GM19397 (cell line): Measurements from ENCODE around the gene PPM1M.
A peak's percentile ranks its signal among the peaks of the same experiment; 100 is the strongest.

Source experiments
- ATAC-seq: cut with Tn5 transposase; IDR thresholded peaks from one replicate; pipeline ENCODE4 v1.9.1; 2021; ENCODE audit warnings: mild to moderate bottlenecking, moderate library complexity; ENCODE audit not compliant: unreplicated experiment

Gene PPM1M

GRCh38 chr3:52243791-52244628 lies 1.5 kb upstream of the PPM1M start:
- no peak for ATAC-seq

- no peak for ATAC-seq
These were observed 683 bp downstream of the PPM1M start for GRCh38 chr3:52246264-52246620.

GRCh38 chr3:52246728-52247408 lies 1.3 kb downstream of the PPM1M start:
- ATAC-seq: no peak

GRCh38 chr3:52247409-52248164 lies 2.0 kb downstream of the PPM1M start:
- no peak for ATAC-seq

GRCh38 chr3:52248165-52248541 lies 2.6 kb downstream of the PPM1M start:
- no peak for ATAC-seq

- ATAC-seq: no peak
These were observed 3.4 kb downstream of the PPM1M start for GRCh38 chr3:52248816-52249547.

GRCh38 chr3:52249683-52250082 lies 4.1 kb downstream of the PPM1M start:
- ATAC-seq: no peak

- ATAC-seq: no peak
These were observed 4.6 kb downstream of the PPM1M start for GRCh38 chr3:52250122-52250521.

GRCh38 chr3:52253314-52254304 lies 8.1 kb downstream of the PPM1M start:
- peak; percentile 87 for ATAC-seq

- no peak for ATAC-seq
These were observed 9.0 kb downstream of the PPM1M start for GRCh38 chr3:52254608-52255007.

GRCh38 chr3:52256159-52256558 lies 10.6 kb downstream of the PPM1M start:
- ATAC-seq: no peak

- ATAC-seq: no peak
These were observed 11.1 kb downstream of the PPM1M start for GRCh38 chr3:52256622-52257021.

GRCh38 chr3:52257911-52258310 lies 12.4 kb downstream of the PPM1M start:
- no peak for ATAC-seq

GRCh38 chr3:52259035-52259434 lies 13.5 kb downstream of the PPM1M start:
- no peak for ATAC-seq

- ATAC-seq: no peak
These were observed 13.9 kb downstream of the PPM1M start for GRCh38 chr3:52259448-52259847.

GRCh38 chr3:52262447-52262846 lies 16.9 kb downstream of the PPM1M start:
- ATAC-seq: no peak

- no peak for ATAC-seq
These were observed 19.8 kb downstream of the PPM1M start for GRCh38 chr3:52265387-52265786.

GRCh38 chr3:52268036-52268435 lies 22.5 kb downstream of the PPM1M start:
- no peak for ATAC-seq

GRCh38 chr3:52269776-52270175 lies 24.2 kb downstream of the PPM1M start:
- ATAC-seq: no peak

GRCh38 chr3:52270252-52270754 lies 24.7 kb downstream of the PPM1M start:
- no peak for ATAC-seq
